ENCODE measurements around the gene TPX2.

GRCh38 chr20:31811198-31811597 lies 72.1 kb downstream of the TPX2 start:
- TF ChIP-seq CTCF (IDR thresholded peaks at IDR 0.05) (no peak), POLR2A (IDR thresholded peaks at IDR 0.05) (no peak)

Data from Peyer's patch (tissue), 4 donors.